ENCODE results near the gene CEP104.
A peak's percentile ranks its signal among the peaks of the same experiment; 100 is the strongest.

Gene CEP104

DNA sequence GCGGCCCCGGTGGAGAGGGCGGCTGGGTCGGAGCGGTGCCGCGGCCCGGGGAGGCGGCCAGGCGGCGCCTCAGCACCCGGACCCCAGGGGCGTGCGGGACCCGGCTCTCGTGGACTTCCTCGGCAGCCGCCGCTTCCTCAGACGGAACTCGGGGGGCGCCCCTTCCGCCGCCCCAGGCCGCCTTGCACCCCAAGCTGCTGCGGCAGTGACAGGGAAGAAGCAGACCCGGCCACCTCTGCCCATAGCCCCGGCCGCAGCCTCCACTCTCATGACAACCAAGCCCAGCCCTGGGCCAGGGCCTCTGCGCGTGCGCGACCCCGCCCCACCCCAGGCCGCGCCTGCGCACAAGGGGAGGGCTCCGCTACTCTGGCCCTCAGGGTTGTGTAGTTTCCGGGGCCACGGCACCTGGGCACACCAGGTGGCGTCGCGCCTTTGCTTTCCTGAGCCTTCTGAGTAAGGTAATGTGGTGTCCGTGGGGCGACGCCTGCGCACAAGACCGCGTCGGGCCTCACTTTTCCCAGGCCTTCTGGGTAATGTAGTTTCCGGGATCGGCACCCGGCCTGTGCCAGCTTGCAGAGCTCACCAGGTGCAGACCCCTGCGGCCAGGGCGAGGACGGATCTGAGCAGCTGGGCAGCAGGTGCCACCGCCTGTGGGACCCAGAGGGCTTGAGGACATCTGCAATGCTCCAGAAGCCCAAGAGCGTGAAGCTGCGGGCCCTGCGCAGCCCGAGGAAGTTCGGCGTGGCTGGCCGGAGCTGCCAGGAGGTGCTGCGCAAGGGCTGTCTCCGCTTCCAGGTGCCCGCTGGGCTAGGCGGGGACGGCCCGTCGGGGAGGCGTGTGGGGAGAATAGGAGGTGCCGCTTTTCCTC is at the start of gene CEP104, which contains the start of gene DFFB:
CEP104 (minus strand) TSS at position 289 of the 868 bp plus-strand sequence. CDS start 4,804 bp downstream, outside the sequence.
DFFB (plus strand) TSS at position 554 of the 868 bp plus-strand sequence; CDS start at position 682, 128 bp downstream.
- DNase-seq (ENCODE audit: low read depth in 2 of 2), result peak; percentile 90 to 91

DNA sequence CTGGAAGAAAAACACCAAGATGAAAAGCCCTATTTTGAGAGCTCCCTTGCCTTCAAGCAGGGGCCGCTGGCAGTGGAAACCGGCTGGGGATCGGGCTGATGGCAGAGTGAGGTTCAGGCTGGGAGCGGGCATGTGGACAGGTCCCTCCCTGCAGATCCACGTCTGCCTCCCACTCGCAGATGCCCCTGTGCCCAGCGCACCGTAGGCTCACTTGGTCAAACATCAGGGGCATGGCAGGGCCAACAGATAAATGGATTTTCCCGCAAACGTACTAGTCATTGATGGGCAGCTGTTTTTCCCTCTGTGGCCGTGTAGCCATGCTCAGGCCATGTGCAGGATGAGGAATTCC is 49.6 kb upstream of the CEP104 start:
- DNase-seq (ENCODE audit: low read depth in 2 of 2), result no peak

DNA sequence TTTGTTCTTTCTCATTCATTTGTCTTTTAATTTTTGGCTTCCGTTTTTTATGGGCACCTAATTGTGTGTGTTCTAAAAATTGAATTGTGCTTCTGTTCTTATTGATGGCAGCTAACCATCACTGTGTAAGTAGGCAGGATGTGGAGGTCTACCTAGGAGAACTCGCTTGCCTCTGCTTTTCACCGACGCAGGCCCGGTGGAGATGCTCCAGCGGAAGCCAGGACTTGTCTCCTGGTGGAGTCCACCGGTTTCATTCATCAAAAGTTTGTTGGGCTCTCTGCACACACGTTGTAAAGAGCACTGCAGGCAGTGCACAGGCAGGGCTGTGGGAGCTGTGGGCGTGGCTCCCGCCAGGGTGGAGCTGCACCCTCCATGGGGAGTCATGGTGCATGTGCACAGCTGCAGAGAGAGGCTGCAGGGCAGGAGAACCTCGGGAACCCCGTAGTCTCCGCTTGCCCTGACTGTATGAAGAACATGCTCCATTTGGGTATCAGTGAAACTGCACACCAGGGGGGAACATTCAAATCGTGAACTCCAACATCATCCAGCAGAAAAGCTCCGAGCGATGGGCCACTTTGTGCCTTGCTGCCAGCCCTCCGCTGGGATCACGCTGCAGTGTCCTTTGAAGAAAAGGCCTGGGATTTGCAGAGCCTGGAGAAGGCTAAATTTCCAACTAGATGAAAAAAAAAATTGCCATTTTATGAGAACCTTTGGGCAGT is 49.1 kb upstream of the CEP104 start:
- DNase-seq (ENCODE audit: low read depth in 2 of 2), result no peak

DNA sequence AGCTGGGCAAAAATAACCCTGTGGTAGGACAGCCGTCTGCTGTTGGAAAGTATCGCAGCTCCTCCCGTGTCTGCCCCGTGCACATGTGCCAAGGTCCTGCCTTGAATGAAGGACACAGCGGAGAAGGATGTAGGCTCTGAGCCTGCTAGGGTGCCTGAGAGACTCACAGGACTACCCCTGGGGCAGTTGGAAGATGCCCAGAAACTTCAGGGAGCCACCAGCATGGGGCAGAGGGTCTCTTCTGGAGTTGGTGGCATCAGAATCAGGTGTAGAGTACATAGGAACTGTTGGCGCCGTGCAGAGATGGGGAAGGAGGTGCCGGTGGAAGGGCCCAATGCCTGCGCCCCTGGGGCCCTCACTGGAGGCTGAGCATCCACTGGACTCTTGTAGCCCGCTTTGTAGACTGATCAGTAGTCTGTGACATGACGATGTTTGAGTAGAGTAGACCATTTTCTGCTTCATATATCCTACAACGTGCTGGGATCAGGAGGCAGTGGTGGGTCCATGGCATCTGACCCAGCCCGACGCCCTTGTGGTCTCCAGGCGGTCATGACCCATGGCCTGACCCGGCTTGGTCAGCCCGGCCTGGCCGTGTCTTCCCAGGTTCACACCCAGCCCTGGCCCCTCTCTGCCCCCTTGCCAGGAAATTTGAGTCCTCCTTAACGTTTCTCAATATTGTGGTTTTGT is 48.4 kb upstream of the CEP104 start:
- DNase-seq (ENCODE audit: low read depth in 2 of 2), result no peak

DNA sequence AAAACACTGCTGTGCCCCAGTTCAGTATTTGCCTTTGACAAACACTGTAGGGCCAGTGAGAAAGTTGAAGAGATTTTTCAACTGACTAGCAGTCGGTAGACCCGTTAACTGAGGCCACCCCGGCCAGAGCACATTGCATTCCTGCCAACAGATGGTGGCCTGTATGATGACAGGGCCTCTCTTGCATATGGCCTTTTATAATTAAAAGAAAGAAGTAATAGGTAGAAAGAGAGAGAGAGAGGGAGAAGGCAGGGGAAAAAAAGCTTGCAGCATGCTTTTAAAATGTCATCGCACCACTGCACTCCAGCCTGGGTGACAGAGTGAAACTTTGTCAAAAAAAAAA is 47.8 kb upstream of the CEP104 start:
- no peak for DNase-seq (ENCODE audit: low read depth in 2 of 2)

DNA sequence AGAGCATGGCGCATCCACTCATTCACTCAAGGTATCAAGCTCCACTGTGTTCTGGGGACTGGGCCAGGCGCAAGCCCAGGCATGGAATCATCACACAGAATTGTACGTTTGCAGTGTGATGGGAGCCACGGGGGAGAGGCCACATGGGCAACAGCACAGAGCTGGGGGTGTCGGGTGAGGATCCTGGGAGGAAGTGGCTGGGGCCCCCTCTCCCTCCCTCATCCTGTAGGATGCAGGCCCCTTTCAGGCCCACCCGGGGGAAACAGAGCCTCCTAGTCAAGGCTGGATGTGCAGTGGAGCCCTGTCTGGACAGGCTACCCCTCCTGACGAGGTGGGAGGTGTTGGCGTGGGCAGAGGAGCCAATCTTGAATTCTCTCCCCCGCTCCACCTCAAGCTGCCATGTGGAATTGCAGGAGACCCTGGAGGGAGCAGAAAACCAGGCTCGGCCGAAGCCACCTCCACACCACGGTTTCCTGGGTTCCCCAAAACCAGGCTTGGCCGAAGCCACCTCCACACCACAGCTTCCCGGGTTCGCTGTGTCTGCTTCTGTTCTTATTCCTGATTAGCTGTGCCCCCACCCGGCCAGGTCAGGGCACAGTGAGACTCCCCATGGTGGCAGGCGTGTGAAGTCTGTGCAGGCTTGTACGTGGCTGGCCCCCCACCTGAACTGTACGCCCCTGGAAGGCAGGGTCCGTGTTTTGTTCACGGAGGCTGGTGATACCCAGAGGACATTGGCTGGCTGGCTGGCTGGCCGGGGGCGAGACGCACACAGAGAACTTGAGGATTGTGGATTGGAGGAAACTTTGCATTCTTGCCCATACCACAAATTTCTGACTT is 47.2 kb upstream of the CEP104 start:
- no peak for DNase-seq (ENCODE audit: low read depth in 2 of 2)

DNA sequence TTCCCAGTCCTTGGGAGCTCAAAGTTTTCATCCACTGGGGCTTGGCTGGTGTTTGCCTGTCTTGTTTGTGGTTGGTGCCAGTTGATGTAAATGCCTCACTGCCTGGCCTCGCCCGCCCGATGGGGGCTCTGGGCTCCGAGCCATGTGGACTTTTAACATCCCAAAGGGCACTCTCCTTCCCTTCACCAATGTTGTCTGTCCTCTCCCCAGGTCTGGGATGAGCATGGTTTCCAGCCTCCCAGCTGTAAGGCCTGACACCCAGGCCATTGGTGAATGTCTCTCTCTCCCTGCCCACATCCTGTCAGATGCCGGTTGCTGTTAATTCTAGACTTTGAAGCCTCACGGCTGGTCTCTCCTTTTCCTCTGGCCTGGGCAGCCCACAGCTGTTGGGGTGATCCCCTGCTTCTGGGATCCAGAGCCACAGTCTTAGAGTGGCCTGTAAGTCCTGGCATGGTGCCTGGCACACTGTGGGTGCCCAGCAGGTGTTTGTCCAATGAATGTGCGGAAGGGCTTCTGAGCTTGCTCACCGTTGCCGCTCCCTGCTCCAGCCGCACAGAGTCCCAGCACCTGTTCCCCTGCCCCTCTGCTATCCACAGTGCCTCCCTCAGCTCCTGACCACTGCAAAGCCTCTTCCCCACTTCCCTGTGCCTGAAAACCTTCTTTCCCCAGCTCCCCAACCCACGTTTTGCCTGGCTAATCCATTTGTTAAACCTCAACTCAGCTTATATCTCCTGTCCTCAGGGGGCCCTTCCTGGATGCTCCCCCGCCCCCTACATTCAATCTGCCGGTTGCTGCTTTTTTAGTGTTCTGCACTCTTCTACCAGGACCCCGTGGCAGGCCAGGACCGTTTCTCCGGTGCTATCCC is 46.4 kb upstream of the CEP104 start:
- DNase-seq (ENCODE audit: low read depth in 2 of 2), result no peak

DNA sequence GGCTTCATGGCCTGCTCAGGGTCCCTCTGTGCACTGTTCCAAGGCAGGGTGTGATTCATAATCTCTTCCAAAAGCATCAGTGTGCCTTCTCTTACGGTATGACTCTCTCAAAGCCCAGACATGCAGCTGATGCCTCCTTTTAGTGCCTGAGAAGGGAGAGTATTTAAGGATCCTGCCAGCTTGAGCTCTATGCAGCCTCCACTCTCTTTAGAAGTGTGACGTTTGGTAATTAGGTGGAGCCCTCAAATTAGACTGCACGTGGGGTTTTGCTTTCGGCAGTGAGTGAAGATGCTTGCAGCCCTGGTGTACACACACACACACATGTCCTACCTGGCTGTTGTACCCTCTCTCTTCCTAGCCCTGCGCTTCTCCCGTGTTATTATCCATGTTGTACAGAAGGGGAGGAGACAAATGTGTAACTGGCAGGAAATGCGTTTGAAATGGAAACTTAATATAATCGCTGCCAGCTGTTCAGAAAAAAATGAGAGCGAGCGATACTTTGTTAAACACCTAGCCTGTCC is 45.6 kb upstream of the CEP104 start:
- DNase-seq (ENCODE audit: low read depth in 2 of 2), result no peak

DNA sequence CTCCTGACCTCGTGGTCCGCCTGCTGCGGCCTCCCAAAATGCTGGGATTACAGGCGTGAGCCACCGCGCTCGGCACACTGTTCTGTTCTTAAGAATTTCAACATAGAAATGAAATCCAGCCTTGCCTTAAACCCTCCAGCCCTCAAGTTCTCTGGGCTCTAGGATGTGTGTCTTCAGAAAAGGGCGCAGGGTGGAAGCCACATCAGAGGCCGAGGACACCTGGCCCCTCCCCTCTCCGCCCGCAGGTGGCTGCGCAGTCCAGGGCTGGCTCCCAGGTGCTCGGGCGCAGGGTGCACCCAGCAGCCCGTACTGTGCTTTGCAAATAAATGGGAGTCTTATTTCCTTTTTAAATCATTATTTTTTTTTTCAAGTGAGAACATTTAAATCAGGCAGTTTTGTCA is 45.1 kb upstream of the CEP104 start:
- no peak for DNase-seq (ENCODE audit: low read depth in 2 of 2)

DNA sequence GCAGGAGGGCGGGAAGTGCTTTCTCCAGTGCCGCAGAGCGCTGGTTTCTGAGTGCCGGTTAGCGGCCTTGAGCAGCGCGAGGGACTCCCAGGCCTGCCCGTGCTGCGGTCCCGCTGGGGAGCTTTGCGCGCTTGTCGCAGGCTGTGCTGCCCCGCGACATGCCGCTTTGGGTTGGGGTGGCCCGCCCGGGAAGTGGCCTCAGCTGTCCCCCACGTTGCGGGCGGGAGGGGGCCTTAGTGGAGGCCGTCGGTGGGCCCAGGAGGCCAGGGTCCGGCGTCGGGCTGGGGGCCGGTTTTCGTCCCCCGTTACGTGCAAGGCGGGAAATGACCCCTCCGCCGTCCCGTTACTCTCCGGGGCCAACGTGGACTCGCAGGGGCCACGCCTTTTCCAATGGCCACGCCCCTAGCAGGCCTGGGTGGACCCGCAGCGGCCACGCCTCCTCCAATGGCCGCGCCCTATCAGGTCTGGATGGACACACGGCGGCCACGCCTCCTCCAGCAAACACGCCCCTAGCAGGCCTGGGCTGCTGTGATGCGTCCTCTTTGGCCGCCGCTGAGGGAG is 44.0 kb upstream of the CEP104 start:
- DNase-seq (ENCODE audit: low read depth in 2 of 2), result peak; percentile 85 to 88

DNA sequence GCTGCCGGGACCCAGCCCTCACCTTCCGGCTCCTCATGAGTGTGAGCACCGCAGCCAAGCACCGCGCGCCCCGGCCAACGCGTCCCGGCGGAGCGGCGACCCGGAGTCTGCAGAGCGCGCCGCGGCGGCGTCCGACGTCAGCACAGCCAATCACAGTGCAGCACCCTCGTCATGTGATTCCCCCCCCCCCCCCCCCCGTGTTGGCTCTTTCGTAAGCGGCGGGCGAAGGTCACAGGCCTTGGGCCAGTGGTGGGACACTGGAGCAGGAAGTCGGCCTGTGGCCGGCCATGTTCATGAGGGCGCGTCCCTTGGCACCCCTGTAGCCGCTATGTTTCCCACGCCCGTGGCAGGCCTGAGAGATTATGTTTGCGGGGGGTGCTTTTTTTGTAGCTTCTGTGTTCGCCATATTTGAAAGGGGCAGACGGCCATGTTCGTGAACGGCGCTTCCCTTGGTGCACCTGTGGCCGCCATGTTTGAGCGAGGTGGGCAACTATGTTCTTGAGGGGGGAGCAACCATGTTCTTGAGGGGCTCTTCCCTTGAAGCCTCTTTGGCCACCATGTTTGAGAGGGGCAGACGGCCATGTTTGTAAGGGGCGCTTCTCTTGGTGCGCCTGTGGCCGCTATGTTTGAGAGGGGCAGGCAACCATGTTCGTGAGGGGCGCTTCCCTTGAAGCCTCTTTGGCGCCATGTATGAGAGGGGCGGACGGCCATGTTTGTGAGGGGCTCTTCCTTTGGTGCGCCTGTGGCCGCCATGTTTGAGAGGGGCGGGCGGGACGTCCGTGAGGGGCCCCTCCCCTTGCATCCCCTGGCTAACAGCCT is 43.3 kb upstream of the CEP104 start, which contains the start of gene C1orf174:
C1orf174 (minus strand) TSS at position 123 of the 819 bp plus-strand sequence; CDS start at position 37, 86 bp downstream.
- DNase-seq (ENCODE audit: low read depth in 2 of 2), result peak; percentile 78 to 87

DNA sequence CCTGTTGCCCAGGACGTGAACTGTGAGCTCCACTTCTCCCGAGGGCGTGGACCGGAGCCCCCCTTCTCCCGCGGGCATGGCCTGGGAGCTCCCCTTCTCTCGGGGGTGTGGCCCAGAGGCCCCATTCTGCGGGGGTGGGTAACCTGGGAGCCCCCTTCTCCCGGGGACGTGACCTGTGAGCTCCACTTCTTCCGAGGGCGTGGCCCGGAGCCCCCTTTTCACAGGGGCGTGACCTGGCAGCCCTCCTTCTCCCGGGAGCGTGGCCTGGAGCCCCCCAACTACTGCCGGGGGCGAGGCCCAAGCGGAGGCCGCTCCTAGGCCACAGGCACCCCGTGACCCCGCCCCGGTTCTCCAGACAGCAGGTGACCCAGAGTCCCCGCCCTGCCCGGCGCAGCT is 42.7 kb upstream of the CEP104 start:
- DNase-seq (ENCODE audit: low read depth in 2 of 2), result no peak

DNA sequence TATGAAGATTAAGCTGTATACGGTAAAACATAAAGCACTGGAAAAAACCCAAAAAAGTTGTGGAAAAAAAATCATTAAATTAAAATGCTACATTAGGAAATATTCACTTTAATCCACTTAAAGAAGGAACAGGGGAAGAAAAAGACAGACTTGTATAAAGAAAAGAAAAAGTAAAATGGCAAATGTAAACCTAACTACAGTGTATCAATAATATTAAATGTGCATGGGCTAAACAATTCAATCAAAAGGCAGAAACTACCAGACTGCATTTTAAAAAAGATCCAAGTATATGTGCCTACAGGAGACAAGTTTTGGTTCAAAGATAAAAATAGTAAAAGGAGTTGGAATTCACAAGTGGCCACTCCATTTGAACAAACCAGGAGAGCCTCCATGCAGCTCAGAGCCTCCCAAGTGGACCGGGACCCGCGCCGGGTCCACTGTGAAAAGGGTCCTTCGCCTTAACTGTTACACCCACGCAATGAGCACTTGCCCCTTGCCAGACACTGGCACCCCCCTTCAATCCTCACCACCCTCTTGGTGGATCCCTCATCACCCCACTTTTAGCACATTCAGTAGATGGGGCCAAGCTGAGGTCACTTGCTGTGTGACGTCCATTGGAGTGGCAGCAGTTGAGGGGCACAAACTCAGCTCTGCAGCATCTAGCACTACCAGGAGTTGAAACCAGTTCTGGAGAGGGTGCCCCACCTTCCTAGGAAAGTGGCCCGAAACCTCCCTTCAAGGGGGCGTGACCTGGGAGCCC is 42.2 kb upstream of the CEP104 start:
- DNase-seq (ENCODE audit: low read depth in 2 of 2), result no peak

DNA sequence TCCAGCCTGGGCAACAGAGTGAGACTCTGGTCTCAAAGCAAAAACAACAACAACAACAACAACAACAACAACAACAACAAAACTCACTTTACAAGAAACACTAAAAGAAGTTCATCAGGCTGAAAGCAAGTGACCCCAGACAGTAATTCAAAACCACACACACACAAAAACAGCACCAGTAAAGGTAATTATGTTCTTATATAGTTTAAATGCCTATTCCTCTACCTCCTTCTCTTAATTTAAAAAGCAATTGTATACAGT is 41.4 kb upstream of the CEP104 start:
- no peak for DNase-seq (ENCODE audit: low read depth in 2 of 2)

DNA sequence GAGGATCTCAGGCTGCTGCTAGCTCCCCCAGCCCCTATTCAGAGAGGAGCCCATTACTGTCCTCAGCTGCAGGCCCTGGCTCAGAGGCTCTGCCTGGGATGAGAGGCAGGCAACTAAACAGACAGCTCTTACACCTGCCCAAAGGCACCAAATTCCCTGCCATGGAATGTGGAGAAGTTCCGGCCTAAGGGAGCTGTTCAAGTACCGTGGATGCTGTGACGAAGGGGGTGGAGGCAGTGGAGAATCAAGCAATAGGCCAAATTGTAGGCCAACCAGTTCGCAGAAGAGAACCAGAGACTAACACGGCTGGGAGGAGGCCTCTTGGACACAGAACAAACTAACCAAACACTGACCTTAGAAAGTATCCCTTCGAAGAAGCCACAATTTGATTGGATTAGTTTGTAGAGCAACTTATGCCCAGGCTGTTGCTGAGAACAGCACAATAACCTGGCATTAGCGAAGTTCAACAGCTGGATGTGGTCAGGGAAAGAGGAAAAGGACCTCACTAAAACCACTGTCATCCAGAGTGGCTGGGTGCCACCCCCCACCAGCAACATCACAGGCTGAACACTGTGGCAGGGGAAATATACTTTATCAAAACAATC is 39.5 kb upstream of the CEP104 start:
- DNase-seq (ENCODE audit: low read depth in 2 of 2), result no peak

DNA sequence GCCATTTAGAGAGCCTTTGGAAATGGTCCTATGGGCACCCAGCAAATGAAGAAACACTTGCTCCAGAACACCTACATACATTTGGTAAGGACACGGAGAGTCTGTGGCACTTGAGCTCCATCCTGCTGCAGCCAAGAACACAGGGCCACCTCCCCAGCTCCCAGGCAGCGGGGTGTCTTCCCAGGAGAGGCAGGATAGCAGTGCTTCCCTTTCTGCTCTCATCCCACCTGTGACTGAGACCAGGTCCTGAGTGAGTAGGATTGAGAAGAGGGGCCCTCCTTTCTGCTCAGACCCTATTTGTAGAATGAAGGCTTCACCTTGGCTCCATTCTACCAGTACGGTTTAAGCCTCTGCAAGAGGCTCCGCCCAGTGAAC is 38.9 kb upstream of the CEP104 start:
- no peak for DNase-seq (ENCODE audit: low read depth in 2 of 2)

DNA sequence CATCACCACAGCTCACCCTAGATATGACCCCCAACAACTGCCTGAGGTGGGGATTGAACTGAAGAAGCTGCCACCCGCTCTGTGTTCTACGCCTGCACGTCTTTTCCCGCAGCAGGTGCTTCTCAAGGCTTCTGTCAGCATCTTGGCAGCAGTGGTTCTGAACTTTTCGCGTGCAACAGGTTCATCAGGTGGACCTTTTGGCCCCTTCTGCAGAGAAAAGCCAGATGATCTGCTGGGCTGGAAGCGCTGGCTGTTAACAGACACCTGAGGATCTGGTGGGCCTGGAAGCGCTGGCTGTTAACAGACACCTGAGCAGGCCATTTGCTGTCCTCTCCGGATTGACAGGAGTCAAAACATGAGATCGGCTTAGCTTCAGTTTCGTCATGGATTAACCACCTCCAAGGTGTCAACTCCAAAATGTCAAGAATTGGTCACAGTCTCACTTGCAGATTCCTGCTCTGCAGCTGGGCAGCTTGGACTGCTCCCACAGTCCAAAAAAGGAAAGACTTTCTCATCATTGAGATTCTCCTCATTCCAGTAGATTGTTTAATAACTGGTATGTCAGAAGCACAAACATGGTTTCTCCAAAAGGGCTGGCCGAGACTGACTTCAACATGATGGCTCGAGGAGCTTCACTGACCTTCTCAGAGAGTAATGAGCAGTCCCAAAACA is 38.4 kb upstream of the CEP104 start:
- DNase-seq (ENCODE audit: low read depth in 2 of 2), result no peak

Measured in stimulated activated CD4-positive, alpha-beta T cell treated with anti-CD3 and anti-CD28 coated beads, Interleukin-4, amount 100 ng/mL, for 48 hours (primary cell).